Measurements from ENCODE around the gene AKR1B1. TPM values are rescaled to one million over a fixed set of nuclear protein-coding genes. Genes with fewer than 3 reads are reported as not detected.

AKR1B1 gene
- polyA plus RNA-seq, 1 experiment, result 337 TPM

GRCh38 chr7:134472572-134473244 is 13.8 kb upstream of the AKR1B1 start:
- Histone ChIP-seq H3K9me3 (ENCODE audit: control insufficient read depth, insufficient read depth, low read length) (no peaks in the 10 kb centered on the region), H3K27ac (ENCODE audit: low read depth, low read length) (no peak overlapping the region), H3K4me3 (ENCODE audit: low read depth, low read length) (no peak overlapping the region), H3K27me3 (ENCODE audit: control insufficient read depth, insufficient read depth, low read length) (no peaks in the 10 kb centered on the region)
- POLR2A ChIA-PET, result no interaction called here
- CTCF ChIA-PET, result no interaction called here
- DNase-seq (ENCODE audit: low read depth, low spot score), result no peak
- no peak for TF ChIP-seq CTCF (IDR thresholded peaks at IDR 0.05; ENCODE audit: low read depth, low read length)

- Histone ChIP-seq H3K27ac (ENCODE audit: low read depth, low read length) (no peak overlapping the region), H3K4me3 (ENCODE audit: low read depth, low read length) (no peak overlapping the region), H3K9me3 (ENCODE audit: control insufficient read depth, insufficient read depth, low read length) (no peaks in the 10 kb centered on the region), H3K27me3 (ENCODE audit: control insufficient read depth, insufficient read depth, low read length) (no peaks in the 10 kb centered on the region)
- no peak for DNase-seq (ENCODE audit: low read depth, low spot score)
- CTCF ChIA-PET, result interaction anchor here (0.8 to 1.5 kb wide), 3 partner anchors 13 to 76 kb away, joined by 3 read pairs; no protein-coding TSS in a partner anchor
- POLR2A ChIA-PET, result interaction anchor here (1.0 kb wide), 1 partner anchor 13 kb away, joined by 3 read pairs; the partner anchor contains the start of gene AKR1B1
- no peak for TF ChIP-seq CTCF (IDR thresholded peaks at IDR 0.05; ENCODE audit: low read depth, low read length)
Measured at GRCh38 chr7:134470864-134471263, 12.0 kb upstream of the AKR1B1 start.

- Histone ChIP-seq H3K4me3 (ENCODE audit: low read depth, low read length) (no peak overlapping the region), H3K27me3 (ENCODE audit: control insufficient read depth, insufficient read depth, low read length) (no peaks in the 10 kb centered on the region), H3K27ac (ENCODE audit: low read depth, low read length) (no peak overlapping the region), H3K9me3 (ENCODE audit: control insufficient read depth, insufficient read depth, low read length) (no peaks in the 10 kb centered on the region)
- ChIA-PET CTCF (interaction anchor here (1.2 to 1.5 kb wide), 2 partner anchors 12 to 36 kb away, joined by 3 read pairs; no protein-coding TSS in a partner anchor), POLR2A (interaction anchor here (1.0 kb wide), 1 partner anchor 11 kb away, joined by 3 read pairs; the partner anchor contains the start of gene AKR1B1)
- TF ChIP-seq CTCF (IDR thresholded peaks at IDR 0.05; ENCODE audit: low read depth, low read length), result no peak
- DNase-seq (ENCODE audit: low read depth, low spot score), result no peak
Measured at GRCh38 chr7:134469622-134470021, 10.7 kb upstream of the AKR1B1 start.

- H3K4me3 ChIP-seq (ENCODE audit: low read depth, low read length), result no peak overlapping the region
- CTCF ChIA-PET, result interaction anchor here (0.6 kb wide), 1 partner anchor 79 kb away, joined by 3 read pairs; no protein-coding TSS in a partner anchor
- peaks cover 8% of the 10 kb centered on the region for H3K9me3 ChIP-seq (ENCODE audit: control insufficient read depth, insufficient read depth, low read length)
Measured at GRCh38 chr7:134468475-134468874, 9.6 kb upstream of the AKR1B1 start.

More at GRCh38 chr7:134468475-134468874, 9.6 kb upstream of the AKR1B1 start:
- POLR2A ChIA-PET, result no interaction called here
- H3K27ac ChIP-seq (ENCODE audit: low read depth, low read length), result no peak overlapping the region
- no peak for DNase-seq (ENCODE audit: low read depth, low spot score)
- TF ChIP-seq CTCF (IDR thresholded peaks at IDR 0.05; ENCODE audit: low read depth, low read length), result no peak
- no peaks in the 10 kb centered on the region for H3K27me3 ChIP-seq (ENCODE audit: control insufficient read depth, insufficient read depth, low read length)

All from AG04450 (cell line).